Measurements from ENCODE around the gene SLC22A1.
A peak's percentile ranks its signal among the peaks of the same experiment; 100 is the strongest.
"Not testable (repeated sequence)": the region's sequence is repeated elsewhere in the genome, so short reads cannot be mapped to it uniquely, and the experiment has no call there.

Gene SLC22A1

GRCh38 chr6:160095146-160095845 lies 26.3 kb upstream of the SLC22A1 start:
- DNase-seq: no peak

GRCh38 chr6:160101277-160102205 lies 20.1 kb upstream of the SLC22A1 start:
- DNase-seq: peak; percentile 75

GRCh38 chr6:160102399-160102798 lies 19.2 kb upstream of the SLC22A1 start:
- no peak for DNase-seq

- no peak for DNase-seq
Observed at GRCh38 chr6:160102956-160103824, 18.4 kb upstream of the SLC22A1 start.

- no peak for DNase-seq
Observed at GRCh38 chr6:160103825-160104100, 17.9 kb upstream of the SLC22A1 start.

- no peak for DNase-seq
Observed at GRCh38 chr6:160104821-160105517, 16.6 kb upstream of the SLC22A1 start.

- DNase-seq: no peak
Observed at GRCh38 chr6:160106010-160106409, 15.6 kb upstream of the SLC22A1 start.

GRCh38 chr6:160106701-160107100 lies 14.9 kb upstream of the SLC22A1 start:
- DNase-seq: no peak

GRCh38 chr6:160108077-160108476 lies 13.5 kb upstream of the SLC22A1 start:
- DNase-seq: no peak

GRCh38 chr6:160110586-160111123 lies 11.0 kb upstream of the SLC22A1 start:
- no peak for DNase-seq

- DNase-seq: no peak
Observed at GRCh38 chr6:160111806-160112205, 9.8 kb upstream of the SLC22A1 start.

GRCh38 chr6:160112628-160113299 lies 8.9 kb upstream of the SLC22A1 start:
- DNase-seq: no peak

GRCh38 chr6:160114536-160114935 lies 7.1 kb upstream of the SLC22A1 start:
- DNase-seq: not testable (repeated sequence)

GRCh38 chr6:160115421-160115820 lies 6.2 kb upstream of the SLC22A1 start:
- no peak for DNase-seq

GRCh38 chr6:160116411-160116810 lies 5.2 kb upstream of the SLC22A1 start:
- no peak for DNase-seq

GRCh38 chr6:160117137-160117536 lies 4.5 kb upstream of the SLC22A1 start:
- DNase-seq: no peak

- no peak for DNase-seq
Observed at GRCh38 chr6:160118620-160119229, 2.9 kb upstream of the SLC22A1 start.

GRCh38 chr6:160120087-160120486 lies 1.5 kb upstream of the SLC22A1 start:
- no peak for DNase-seq

GRCh38 chr6:160121981-160122380 lies 366 bp downstream of the SLC22A1 start:
- no peak for DNase-seq

- DNase-seq: no peak
Observed at GRCh38 chr6:160122744-160123143, 1.1 kb downstream of the SLC22A1 start.

GRCh38 chr6:160124007-160124406 lies 2.4 kb downstream of the SLC22A1 start:
- no peak for DNase-seq
